D721Med (cell line): ENCODE measurements around the gene RNF220.

Source experiments
- DNase-seq: peaks from one replicate; pipeline ENCODE4 v3.0.0; 2011; ENCODE audit warnings: low spot score; ENCODE audit not compliant: insufficient read length
- FAIRE-seq: peaks from 2 replicates; lab custom pipeline; 2011; peaks lifted over from hg19 to GRCh38; lab: Jason Lieb, UNC
- CTCF ChIP-seq: IDR thresholded peaks from 2 replicates; pipeline ENCODE4 v1.5.1; 2012; ENCODE audit warnings: mild to moderate bottlenecking, control low read depth; ENCODE audit not compliant: insufficient read depth; ENCODE audit errors: missing control alignments

The RNF220 gene

GRCh38 chr1:44685218-44685617 lies 280.2 kb downstream of the RNF220 start:
- no peak for TF ChIP-seq CTCF
- DNase-seq: no peak
- no peak for FAIRE-seq

GRCh38 chr1:44685881-44686280 lies 280.8 kb downstream of the RNF220 start:
- no peak for FAIRE-seq
- TF ChIP-seq CTCF: no peak
- DNase-seq: no peak

GRCh38 chr1:44688760-44689446 lies 283.8 kb downstream of the RNF220 start:
- DNase-seq (no peak), FAIRE-seq (no peak)
- no peak for TF ChIP-seq CTCF

- DNase-seq (no peak), FAIRE-seq (no peak)
- TF ChIP-seq CTCF: no peak
Observed at GRCh38 chr1:44689447-44689765, 284.4 kb downstream of the RNF220 start.

GRCh38 chr1:44693159-44693558 lies 288.1 kb downstream of the RNF220 start:
- DNase-seq: no peak
- FAIRE-seq: no peak

GRCh38 chr1:44693900-44694299 lies 288.8 kb downstream of the RNF220 start:
- no peak for FAIRE-seq
- no peak for TF ChIP-seq CTCF
- no peak for DNase-seq

More at GRCh38 chr1:44693159-44693558, 288.1 kb downstream of the RNF220 start:
- TF ChIP-seq CTCF: no peak

GRCh38 chr1:44694863-44695478 lies 289.9 kb downstream of the RNF220 start:
- DNase-seq: no peak
- no peak for TF ChIP-seq CTCF
- no peak for FAIRE-seq
